A549 (cell line): ENCODE results near the gene CHCHD6.

ENCODE experiments used
- CEBPB ChIP-seq, 2 experiments: fragments of >200 bp in 1 of 2; sonication (Bioruptor Twin) in 1 of 2; formaldehyde crosslinking in 1 of 2; IDR thresholded peaks; 2 replicates each; pipeline ENCODE4 v1.6.1; 2012 to 2016
- CHD2 ChIP-seq: fragments of 150-350 bp; IDR thresholded peaks from 2 replicates; pipeline ENCODE4 v1.6.1; 2014; ENCODE audit warnings: low read length; ENCODE audit not compliant: partially characterized antibody
- CTCF ChIP-seq: fragments of >200 bp; sonication (Bioruptor Twin); formaldehyde crosslinking; IDR thresholded peaks from 3 replicates; pipeline ENCODE4 v1.5.1; 2016
- HDAC2 ChIP-seq: fragments of 200-600 bp; sonication (generic); IDR thresholded peaks from 2 replicates; pipeline ENCODE4 v1.6.1; 2016
- HOXA7 ChIP-seq: fragments of 250-450 bp; sonication (Bioruptor Pico); IDR thresholded peaks from 2 replicates; pipeline ENCODE4 v1.5.0; 2020; ENCODE audit warnings: mild to moderate bottlenecking, moderate library complexity
- HOXB13 ChIP-seq: fragments of 250-450 bp; sonication (Bioruptor Pico); IDR thresholded peaks from 2 replicates; pipeline ENCODE4 v1.5.0; 2020; ENCODE audit warnings: low read depth, mild to moderate bottlenecking, moderate library complexity
- HOXB5 ChIP-seq: fragments of 250-450 bp; sonication (Bioruptor Pico); IDR thresholded peaks from 2 replicates; pipeline ENCODE4 v1.5.0; 2020; ENCODE audit warnings: mild to moderate bottlenecking, moderate library complexity
- JUN ChIP-seq, 2 experiments: fragments of >200 bp; sonication (Bioruptor Twin); formaldehyde crosslinking; IDR thresholded peaks; 2 replicates in 1 of 2; 3 replicates in 1 of 2; pipeline ENCODE4 v1.6.1; 2016 to 2017
- MAFK ChIP-seq: fragments of 450-650 bp; IDR thresholded peaks from 2 replicates; pipeline ENCODE4 v1.6.1; 2014; ENCODE audit not compliant: partially characterized antibody
- MAX ChIP-seq: IDR thresholded peaks from 2 replicates; pipeline ENCODE4 v1.6.1; 2012
- PBX3 ChIP-seq: IDR thresholded peaks from 2 replicates; pipeline ENCODE4 v1.6.1; 2012
- POLR2A ChIP-seq: IDR thresholded peaks from 2 replicates; pipeline ENCODE4 v1.6.1; 2012; ENCODE audit warnings: mild to moderate bottlenecking, low read length
- RARB ChIP-seq: fragments of 250-450 bp; sonication (Bioruptor Pico); IDR thresholded peaks from 2 replicates; pipeline ENCODE4 v1.8.0; 2021; ENCODE audit warnings: mild to moderate bottlenecking, moderate library complexity

- TF ChIP-seq MAFK (no peak), RARB (CRISPR knock-in tag) (no peak), POLR2A (no peak), CTCF (no peak), JUN (IDR thresholded peaks at IDR 0.05) (no peak), MAX (no peak), HOXA7 (CRISPR knock-in tag) (no peak), CEBPB (IDR thresholded peaks at IDR 0.05) (no peak), HOXB13 (CRISPR knock-in tag) (no peak), CHD2 (no peak), HDAC2 (no peak), HOXB5 (CRISPR knock-in tag) (no peak), PBX3 (no peak)
Observed at GRCh38 chr3:126663257-126663656, 40.8 kb upstream of the CHCHD6 start.
